ENCODE results near the gene VEGFD.

Gene VEGFD, protein sequence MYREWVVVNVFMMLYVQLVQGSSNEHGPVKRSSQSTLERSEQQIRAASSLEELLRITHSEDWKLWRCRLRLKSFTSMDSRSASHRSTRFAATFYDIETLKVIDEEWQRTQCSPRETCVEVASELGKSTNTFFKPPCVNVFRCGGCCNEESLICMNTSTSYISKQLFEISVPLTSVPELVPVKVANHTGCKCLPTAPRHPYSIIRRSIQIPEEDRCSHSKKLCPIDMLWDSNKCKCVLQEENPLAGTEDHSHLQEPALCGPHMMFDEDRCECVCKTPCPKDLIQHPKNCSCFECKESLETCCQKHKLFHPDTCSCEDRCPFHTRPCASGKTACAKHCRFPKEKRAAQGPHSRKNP

DNA sequence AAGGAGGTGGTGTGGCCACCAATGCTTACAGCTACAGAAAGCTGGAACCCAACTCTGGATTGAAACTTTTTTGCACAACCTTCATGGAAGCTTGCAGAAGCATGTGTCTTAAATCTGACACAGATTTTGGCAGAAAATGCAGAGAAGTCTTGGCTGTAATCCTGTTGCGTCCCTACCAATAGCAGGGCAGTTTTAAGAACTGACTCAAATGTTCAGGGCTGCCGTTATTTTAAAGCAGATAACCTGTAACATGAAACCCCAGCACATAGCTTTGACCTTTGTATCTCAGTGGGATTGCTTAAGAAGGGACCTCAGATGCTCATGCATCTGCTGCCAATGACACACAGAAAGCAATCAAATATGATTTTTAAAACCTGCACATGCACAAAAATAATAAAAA lies at the start of gene VEGFD:
Gene VEGFD (minus strand): TSS at position 110 of the 400 bp plus-strand sequence. CDS start 467 bp downstream, outside the sequence.
- no peak within 1 kb of the TSS for H3K4me3 ChIP-seq (ENCODE audit: low read depth, low read length)

DNA sequence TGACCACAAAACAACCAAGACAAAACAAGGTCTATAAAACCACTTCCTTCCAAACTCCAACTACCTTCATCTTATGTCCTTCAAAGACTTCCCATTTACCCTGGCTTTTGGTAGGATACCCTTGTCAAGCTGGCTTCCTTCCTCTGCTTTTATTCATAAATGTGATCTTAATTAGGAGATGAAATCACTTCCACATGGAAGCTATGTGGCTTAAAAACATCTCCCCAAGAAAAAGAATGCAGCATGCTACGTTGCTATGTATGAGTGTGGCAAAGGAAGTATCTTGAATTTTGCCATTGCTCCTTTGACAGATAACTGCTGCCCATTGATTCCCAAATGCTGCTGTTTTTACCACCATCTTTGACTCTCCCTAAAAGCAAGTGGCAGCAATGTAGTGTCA lies 46.4 kb upstream of the VEGFD start:
- no peak overlapping the region for H3K4me3 ChIP-seq (ENCODE audit: low read depth, low read length)

DNA sequence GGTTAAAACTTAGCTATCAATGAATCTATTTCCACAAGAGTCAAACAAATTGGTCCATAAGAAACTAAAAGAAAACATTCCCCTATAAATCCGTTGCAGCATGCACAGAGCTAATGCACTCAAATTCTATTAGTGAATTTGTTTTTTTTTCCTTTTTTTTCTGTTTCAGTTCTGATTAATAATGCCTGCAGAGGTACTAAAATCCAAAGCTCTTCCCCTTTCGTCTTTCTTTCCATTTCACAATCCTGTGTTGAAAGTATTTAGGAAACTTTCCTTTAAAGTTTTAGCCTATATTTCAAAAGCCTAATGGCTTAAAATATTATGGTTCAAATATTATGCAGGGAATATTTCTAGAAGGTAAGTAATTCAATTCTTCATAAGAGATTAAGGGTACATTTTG lies 45.9 kb upstream of the VEGFD start:
- no peak overlapping the region for H3K4me3 ChIP-seq (ENCODE audit: low read depth, low read length)

DNA sequence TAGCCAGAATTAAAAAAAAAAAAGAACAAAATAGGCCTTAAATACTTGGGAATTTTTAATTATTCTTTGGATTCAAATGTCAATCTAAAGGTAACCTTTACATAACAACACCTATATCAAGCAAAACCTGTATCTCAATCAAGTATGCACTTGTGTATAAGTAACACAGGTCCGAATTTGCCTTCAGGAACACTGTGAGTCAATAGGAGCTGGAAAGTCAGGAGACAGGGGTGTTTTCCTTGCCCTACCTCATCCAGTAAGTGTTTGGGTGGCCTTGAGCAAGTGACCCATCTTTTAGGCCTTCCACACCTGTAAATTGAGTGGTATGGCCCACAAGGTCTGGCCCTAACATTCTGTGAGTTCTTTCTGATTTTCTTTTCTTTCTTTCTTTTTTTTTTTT lies 40.8 kb upstream of the VEGFD start:
- H3K4me3 ChIP-seq (ENCODE audit: low read depth, low read length) = no peak overlapping the region

DNA sequence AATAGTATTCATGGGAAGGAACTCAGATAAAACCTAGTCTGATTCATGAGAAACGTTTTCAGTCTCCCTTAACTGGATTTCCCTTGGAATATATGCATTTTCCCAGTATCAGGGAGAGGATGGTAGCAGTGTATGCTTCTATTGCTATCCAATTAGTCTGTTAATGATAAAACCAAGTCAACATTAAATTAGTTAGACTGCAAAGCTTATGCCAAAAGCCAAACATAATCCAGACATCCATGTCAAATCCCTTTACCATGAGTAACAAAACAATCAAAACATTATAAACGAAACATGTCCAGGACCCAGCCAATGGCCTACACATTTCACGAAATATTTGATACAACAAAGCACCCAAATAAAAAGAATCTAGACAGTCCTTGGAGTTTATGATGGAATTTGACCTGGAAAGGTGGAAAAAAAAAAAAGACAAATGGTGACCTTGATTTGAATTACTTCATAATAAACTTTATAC lies 34.5 kb upstream of the VEGFD start:
- no peak overlapping the region for H3K4me3 ChIP-seq (ENCODE audit: low read depth, low read length)

DNA sequence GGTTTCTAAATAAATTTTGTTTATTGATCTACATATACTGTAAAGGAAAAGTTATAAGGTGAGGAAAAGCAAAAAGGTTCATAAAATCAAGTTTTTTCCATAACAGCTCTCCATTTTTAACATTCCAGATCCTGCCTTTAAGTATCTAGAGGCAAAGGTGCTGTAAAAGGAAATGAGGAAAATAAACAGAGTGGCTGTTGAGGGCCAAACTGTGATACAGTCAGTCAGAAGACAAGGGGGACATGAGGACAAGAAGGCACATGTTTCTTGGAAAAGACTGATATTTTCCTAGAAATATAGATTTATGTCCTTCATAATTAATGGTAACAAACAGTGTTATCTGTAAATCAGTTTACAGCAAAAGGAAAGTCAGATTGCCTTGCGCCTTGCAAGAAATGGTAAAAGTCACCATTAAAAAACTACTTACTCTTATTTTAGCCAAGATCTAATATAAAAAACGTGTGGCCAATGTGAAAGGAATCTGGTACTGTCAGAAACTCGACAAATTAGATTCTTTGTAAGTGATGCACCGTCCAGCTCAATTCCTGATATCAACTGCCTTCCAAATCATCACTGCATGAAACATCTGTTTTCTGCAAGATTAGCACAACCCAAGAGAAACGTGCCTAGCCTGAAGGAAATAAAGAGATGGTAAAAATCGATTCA lies 34.0 kb upstream of the VEGFD start:
- H3K4me3 ChIP-seq (ENCODE audit: low read depth, low read length) = no peak overlapping the region

DNA sequence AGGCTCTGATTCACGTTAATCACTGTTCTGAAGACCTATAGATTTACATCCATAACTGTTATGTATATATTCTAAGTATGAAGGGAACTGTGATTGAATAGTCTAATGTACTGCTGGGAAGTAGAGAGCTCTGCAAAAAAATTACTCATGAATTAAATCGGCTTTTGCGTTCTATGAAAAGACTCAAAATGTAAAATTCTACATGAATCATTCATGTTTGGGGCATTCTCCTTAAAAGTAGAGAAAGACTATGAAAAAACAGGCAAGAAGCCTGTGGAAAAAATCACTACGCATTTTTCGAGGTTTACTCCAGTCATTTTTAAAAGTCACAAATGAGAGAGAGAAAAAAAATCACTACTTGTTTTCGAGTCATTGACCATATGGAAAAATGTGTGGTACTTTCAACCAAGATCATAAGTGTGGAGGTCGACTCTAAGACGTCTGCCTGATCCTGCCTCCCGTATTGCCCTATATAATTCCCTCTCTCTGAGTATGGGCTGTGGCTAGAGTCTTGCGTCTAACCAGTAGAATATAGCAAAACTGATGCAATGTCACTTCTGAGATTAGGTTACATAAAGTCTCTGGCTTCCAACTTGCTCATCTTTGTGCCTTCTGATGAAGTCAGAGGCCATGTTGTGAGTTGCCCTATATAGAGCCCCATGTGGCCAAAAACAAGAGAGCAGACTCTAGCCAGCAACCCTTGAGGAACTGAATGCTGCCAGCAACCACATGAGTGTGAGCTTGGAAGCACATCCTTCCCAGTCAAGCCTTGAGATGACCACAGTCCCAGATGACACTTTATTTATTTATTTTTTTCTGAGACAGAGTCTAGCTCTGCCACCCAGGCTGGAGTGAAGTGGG lies 32.1 kb upstream of the VEGFD start:
- H3K4me3 ChIP-seq (ENCODE audit: low read depth, low read length) = no peak overlapping the region

DNA sequence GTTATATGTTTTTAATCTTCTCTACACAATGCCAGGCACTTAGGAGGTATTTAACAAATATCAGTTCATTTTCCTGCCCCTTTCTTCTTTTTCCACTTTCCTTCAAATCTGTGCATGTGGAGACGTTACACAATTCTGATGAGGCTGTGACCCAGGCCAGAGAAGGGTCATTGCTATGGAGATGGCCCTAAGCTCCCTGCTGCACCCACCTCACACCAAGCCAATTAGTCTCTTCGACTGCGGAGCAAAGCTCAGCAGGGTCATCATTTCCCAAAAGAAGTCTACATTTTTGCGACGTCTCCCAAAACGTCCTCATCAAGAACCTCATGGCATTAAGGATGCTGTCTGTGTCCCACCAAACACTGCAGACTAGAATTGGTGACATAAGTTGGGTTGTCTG lies 28.9 kb upstream of the VEGFD start:
- no peak overlapping the region for H3K4me3 ChIP-seq (ENCODE audit: low read depth, low read length)

DNA sequence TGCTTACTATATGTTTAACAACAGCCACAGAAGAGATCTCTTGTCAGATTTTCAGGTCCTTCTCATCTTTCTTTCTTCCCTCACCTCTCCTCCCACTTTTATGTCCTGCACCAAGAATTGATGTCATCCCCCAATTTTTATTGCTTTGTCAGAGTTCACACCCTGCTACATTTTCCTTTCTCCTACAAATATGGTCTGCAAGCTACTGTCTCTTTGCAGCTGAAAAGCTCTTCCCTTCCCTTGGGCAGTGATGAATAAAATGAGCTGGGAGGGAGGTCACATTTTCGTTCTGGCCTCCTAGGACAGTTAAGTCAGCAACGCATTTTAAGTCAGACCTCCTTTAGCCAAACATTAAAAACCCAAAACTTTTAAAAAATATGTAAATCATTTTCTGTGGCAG lies 26.7 kb upstream of the VEGFD start:
- no peak overlapping the region for H3K4me3 ChIP-seq (ENCODE audit: low read depth, low read length)

DNA sequence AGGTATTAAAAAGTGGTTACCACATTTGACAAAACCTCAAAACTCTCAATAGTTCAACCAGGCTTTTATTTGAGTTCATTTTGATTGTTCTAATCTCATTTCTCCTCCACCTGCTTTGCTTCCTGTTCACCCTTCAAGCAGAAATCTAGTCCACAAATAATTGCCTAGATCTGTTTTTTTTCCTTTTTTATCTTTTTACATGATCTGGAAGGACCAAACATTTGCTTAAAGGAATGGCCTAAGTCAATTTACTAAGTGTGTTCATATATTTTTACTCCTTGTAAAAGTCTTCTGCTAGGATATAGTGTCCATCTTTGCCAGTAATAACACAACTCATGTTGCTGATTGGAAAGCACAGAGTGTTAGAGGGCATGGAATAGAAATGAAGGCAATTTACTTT lies 26.2 kb upstream of the VEGFD start:
- no peak overlapping the region for H3K4me3 ChIP-seq (ENCODE audit: low read depth, low read length)

DNA sequence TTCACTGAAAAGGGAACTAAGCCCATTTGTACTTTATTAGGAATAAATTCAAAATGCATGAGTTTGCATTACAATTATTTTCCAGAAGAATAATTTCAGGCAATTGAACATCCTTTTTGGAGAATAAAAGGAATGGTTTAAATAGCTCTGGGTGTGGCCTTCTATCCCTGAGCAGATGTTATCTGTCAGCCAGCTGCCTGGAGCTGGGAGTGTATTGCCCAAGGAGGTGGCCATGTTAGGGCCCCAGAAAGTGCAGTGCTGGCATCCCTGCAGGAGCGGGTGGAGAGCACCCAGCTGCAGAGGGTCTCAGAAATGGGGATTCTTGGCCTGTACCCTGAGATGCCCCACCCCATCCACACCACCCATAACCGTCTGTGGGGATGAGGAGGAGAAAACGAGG lies 21.6 kb upstream of the VEGFD start:
- no peak overlapping the region for H3K4me3 ChIP-seq (ENCODE audit: low read depth, low read length)

DNA sequence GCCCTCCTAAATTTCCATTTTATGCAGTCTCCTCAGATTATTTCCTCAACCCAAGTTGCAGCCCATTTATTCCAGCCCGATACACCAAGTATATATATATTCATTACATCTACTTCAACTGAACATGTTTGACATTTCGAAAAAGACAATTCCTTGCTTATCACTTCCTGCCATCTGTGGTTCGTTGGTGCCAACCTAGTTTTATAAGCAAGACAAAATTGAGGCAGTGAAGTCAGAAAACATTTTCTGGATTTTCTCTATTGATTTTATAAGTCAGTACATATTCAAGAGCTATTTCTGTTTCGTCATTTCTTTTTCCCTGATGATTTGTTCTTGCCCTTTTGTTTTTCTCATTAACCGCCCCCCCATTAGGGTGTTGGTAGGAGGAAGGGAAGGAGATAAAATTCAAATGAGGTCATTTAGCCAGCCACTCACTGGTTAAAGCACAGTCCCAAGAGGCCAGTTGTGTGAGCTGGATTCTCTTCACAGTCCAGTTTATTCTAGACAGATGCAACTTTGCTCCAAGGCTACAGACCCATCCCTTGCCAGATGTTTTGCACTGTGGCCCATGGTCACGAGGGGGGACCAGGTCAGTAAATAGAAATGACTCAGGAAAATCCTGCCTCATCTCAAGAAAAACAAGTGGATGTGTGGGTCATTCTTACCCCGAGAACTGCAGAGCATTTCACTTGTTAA lies 20.3 kb upstream of the VEGFD start:
- no peak overlapping the region for H3K4me3 ChIP-seq (ENCODE audit: low read depth, low read length)

DNA sequence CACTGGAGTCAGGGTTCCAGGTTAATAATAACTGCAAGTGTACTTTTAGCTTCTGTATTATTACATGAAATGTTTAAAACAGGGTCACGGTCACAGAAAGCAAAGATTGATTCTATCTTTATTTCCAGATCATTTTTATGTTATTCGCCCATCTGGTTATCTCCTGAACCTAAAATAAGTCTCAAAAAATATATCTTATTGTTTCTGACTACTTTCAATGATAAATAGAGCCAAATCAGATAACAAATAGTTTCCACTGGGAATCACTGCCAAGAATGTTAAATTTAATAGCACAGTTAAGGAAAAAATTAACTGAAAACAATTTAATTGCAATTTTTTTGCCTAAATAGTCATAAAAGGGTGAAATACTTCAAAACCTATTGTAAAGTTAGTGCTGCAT lies 17.2 kb upstream of the VEGFD start:
- H3K4me3 ChIP-seq (ENCODE audit: low read depth, low read length) = no peak overlapping the region

DNA sequence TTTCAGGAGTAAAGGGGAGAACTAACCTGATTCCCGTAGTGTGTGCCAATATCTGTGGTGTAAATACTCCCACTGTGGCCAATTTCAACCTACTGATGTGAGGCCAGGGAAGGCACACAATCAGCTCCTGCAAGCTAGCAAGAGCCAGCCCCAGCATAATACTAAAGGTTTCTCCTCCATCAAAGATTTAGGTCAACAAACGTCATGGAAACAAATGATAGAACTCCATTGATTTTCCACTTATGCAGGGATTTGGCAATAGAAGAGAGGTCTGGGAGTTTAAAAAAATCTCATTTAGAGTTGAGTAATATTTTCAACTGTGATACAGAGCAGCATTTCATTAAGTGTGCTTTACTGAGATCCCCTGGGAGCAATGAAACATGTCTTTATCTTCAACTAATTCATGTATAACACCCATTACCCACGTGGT lies 15.8 kb upstream of the VEGFD start:
- H3K4me3 ChIP-seq (ENCODE audit: low read depth, low read length) = no peak overlapping the region

DNA sequence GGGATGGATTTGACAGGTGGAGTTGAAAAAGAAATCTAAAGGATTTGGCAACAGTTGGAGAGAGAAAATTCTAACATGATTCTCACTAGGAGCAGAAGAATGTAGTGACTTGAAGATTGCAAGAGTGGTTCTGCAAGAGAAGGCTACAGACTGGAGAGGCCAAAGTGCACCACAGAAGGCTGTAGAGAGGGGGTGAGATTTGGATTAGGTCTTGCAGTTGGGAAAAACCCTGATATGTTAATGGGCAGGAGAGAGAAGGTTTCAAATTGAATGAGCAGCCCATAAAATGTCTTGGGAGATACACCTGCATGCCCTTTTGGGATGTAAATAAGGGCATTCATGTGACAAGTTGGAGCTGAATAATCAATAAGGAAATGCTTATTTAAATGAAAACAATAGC lies 14.7 kb upstream of the VEGFD start:
- no peak overlapping the region for H3K4me3 ChIP-seq (ENCODE audit: low read depth, low read length)

DNA sequence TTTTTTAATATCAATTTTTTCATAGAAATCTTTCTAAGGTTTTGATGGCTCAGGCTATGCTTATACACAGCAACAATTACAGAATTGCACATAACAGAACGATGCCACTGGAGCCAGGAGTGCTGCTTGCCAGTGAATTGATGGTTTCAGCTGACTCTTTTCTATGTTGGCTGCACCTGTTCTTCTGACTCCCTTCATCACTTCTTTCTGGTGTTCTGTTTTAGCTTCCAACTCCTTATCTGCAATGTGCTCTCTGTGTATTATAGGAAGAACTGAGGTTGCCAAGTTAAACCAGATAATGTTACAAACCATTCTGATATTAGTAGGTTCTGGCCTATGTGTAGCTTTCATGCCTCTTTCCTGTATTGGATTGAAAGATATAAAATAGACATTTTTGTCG lies 11.6 kb upstream of the VEGFD start:
- no peak overlapping the region for H3K4me3 ChIP-seq (ENCODE audit: low read depth, low read length)

DNA sequence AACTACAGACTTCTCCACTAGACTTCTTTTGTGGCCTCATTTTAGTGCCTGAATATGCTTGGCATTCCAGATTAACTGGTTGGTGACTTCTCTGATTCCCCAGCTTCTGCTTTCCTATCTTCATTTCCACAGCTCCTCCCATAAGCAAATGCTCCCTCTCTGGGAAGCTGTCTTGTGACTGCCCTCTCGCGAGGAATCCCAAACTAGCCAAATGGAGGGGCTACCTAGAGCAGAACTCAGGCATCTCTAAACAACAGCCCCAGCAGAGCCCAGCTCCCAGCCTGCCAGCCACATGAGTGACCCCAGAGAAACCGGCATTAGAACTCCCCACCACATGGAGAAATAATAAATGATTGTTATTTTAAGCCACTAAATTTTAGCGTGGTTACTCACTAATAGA lies 7.6 kb upstream of the VEGFD start:
- H3K4me3 ChIP-seq (ENCODE audit: low read depth, low read length) = no peak overlapping the region

DNA sequence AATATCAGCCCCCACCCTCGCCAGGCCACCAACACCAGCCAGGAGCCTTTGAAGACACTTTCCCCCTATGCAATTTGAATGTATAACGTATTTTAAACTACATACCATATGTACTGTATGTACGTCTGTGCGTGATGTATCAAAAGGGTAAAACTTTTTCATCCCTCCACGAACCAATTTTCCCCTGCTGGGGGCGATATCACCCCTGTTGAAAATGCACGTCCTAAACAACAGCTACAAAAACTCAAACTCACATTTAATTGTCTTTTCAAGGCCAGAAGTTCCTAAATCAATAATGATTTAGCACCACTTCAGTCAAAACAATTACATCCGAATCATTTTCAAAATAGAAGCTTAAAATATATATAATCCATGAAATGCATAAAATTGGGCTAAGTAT lies 1.4 kb downstream of the VEGFD start:
- H3K4me3 ChIP-seq (ENCODE audit: low read depth, low read length) = no peak overlapping the region

DNA sequence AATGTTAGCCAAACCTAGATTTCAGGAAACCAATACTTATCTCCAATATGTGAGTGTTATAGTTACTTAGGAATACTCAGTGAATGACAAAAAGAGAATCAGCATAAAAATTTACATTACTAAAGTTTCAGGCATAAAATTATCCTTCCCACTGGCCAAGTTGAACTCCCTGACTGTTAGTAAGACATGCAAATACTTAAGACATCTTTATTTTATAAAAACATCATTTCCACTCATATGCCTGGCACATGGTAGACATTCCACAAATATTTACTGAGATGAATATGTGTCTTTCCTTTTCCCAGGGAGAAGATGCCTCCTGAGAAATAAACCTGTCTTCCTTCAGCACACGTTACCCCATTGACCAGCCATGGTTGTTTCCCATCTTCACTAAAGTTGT lies 7.3 kb downstream of the VEGFD start:
- H3K4me3 ChIP-seq (ENCODE audit: low read depth, low read length) = no peak overlapping the region

DNA sequence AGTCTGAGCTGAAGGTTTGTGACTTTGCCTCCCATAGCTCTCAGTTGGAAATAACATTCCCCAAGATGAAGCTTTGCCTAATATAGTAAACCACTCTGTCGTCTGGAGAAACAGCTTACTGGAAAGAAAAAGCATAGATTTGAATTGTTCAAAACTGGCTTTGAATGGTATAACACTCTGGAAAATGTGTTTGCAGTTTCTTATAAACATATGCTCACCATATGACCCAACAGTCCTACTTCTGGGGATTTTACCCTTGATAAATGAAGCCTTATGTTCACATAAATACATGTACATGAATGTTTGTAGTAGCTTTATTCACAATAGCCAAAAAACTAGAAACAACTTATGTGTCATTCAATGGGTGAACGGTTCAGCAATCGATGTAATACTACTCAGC lies 10.2 kb downstream of the VEGFD start:
- no peak overlapping the region for H3K4me3 ChIP-seq (ENCODE audit: low read depth, low read length)

All from iPS-11a (cell line).